K562 (cell line): ENCODE data around the gene MADD. TPM values are rescaled to one million over a fixed set of nuclear protein-coding genes. Genes with fewer than 3 reads are reported as not detected.

ENCODE experiments used
- ELF4 ChIP-seq: fragments of 450-650 bp; formaldehyde crosslinking; IDR thresholded peaks from 2 replicates; pipeline ENCODE4 v1.4.0; 2022; ENCODE audit warnings: missing genetic modification characterization
- ETV1 ChIP-seq: fragments of 450-650 bp; conservative IDR thresholded peaks from 2 replicates; pipeline ENCODE4 v1.6.1; 2016; ENCODE audit warnings: missing genetic modification characterization, control low read depth, low read depth, missing compliant biosample characterization
- FOXA1 ChIP-seq: fragments of 450-650 bp; IDR thresholded peaks from 2 replicates; pipeline ENCODE4 v1.6.1; 2016; ENCODE audit warnings: mild to moderate bottlenecking, borderline replicate concordance
- GTF2A2 ChIP-seq: IDR thresholded peaks from 2 replicates; pipeline ENCODE4 v1.6.1; 2016; ENCODE audit warnings: mild to moderate bottlenecking, missing genetic modification characterization, missing compliant biosample characterization
- HDAC1 ChIP-seq, 2 experiments: fragments of 450-650 bp; IDR thresholded peaks; 2 replicates each; pipeline ENCODE4 v1.6.1; 2016 to 2017; ENCODE audit warnings: inconsistent platforms in 1 of 2, mild to moderate bottlenecking in 1 of 2, moderate library complexity in 1 of 2
- HNRNPK ChIP-seq: fragments of 200-400 bp; formaldehyde crosslinking; IDR thresholded peaks from one replicate; pipeline ENCODE4 v1.6.1; 2018; ENCODE audit warnings: mild to moderate bottlenecking, low read depth, low read length; ENCODE audit not compliant: poor library complexity, severe bottlenecking
- IRF2 ChIP-seq: sonication (generic); formaldehyde crosslinking; IDR thresholded peaks from 2 replicates; pipeline ENCODE4 v1.8.1; 2022; ENCODE audit warnings: mild to moderate bottlenecking, missing genetic modification reagents
- JUN ChIP-seq, 2 experiments: sonication (generic) in 1 of 2; formaldehyde crosslinking in 1 of 2; IDR thresholded peaks; 2 replicates each; pipeline versions ENCODE4 v1.6.1 to v1.8.0; 2012 to 2022; ENCODE audit warnings: borderline replicate concordance in 2 of 2, mild to moderate bottlenecking in 2 of 2, improper control_type of control experiment in 1 of 2, low read depth in 1 of 2, low read length in 1 of 2, missing genetic modification reagents in 1 of 2
- KHSRP ChIP-seq: fragments of 450-650 bp; IDR thresholded peaks from 2 replicates; pipeline ENCODE4 v1.6.1; 2017
- PCBP2 ChIP-seq: fragments of 200-400 bp; formaldehyde crosslinking; IDR thresholded peaks from 2 replicates; pipeline ENCODE4 v1.6.1; 2018; ENCODE audit warnings: low read length, low read depth, mild to moderate bottlenecking, moderate library complexity; ENCODE audit not compliant: poor library complexity, severe bottlenecking
- SLC30A9 ChIP-seq: fragments of 250-450 bp; sonication (Bioruptor Pico); IDR thresholded peaks from 2 replicates; pipeline ENCODE4 v1.8.0; 2022; ENCODE audit warnings: mild to moderate bottlenecking, moderate library complexity
- SMARCC2 ChIP-seq: fragments of 450-650 bp; IDR thresholded peaks from 2 replicates; pipeline ENCODE4 v1.6.1; 2017; ENCODE audit warnings: antibody characterized with exemption, moderate library complexity, mild to moderate bottlenecking, low read depth
- TBP ChIP-seq: optimal IDR thresholded peaks from 2 replicates; pipeline ENCODE3; 2011; ENCODE audit warnings: low read depth, low read length, improper control_type of control experiment
- ZBTB1 ChIP-seq: sonication (generic); formaldehyde crosslinking; IDR thresholded peaks from 2 replicates; pipeline ENCODE4 v1.8.1; 2023; ENCODE audit warnings: missing genetic modification reagents, low read depth, mild to moderate bottlenecking, borderline replicate concordance
- ZFX ChIP-seq: sonication (generic); formaldehyde crosslinking; IDR thresholded peaks from 2 replicates; pipeline ENCODE4 v1.8.0; 2022; ENCODE audit warnings: mild to moderate bottlenecking, missing genetic modification reagents, moderate library complexity
- ZNF347 ChIP-seq: fragments of 450-650 bp; formaldehyde crosslinking; IDR thresholded peaks from 2 replicates; pipeline ENCODE4 v1.4.0; 2020; ENCODE audit warnings: low read depth, mild to moderate bottlenecking, moderate library complexity
- ZNF589 ChIP-seq: fragments of 200-800 bp; sonication (Bioruptor generic); IDR thresholded peaks from 2 replicates; pipeline ENCODE4 v1.6.1; 2016; ENCODE audit warnings: low read depth, missing genetic modification characterization, missing compliant biosample characterization
- ZNF76 ChIP-seq: fragments of 250-450 bp; sonication (Bioruptor Pico); IDR thresholded peaks from 2 replicates; pipeline ENCODE4 v1.4.0; 2020; ENCODE audit warnings: mild to moderate bottlenecking, moderate library complexity, borderline replicate concordance
- polyA plus RNA-seq, 8 experiments: library from polyadenylated mRNA; depleted of rRNA in 4 of 8; stranded (reverse) in 5 of 8; unstranded in 3 of 8; fragments of >200 nt; fragmentation: Nextera tagmentation in 2 of 8; fragmentation: Illumina TruSeq in 1 of 8; extraction: Ambion mirVana in 2 of 8; extraction: Trizol in 1 of 8; gene quantifications; 2 replicates each; pipeline versions ENCODE4 v1.2.1 to v1.2.3, GENCODE V29; 2011 to 2014; ENCODE audit warnings: inconsistent platforms in 1 of 8, missing spikeins in 1 of 8
- total RNA-seq, 7 experiments: library from RNA; depleted of rRNA in 6 of 7; stranded (reverse); fragments of >200 nt in 6 of 7; fragmentation: Illumina TruSeq in 2 of 7; extraction: Trizol in 2 of 7; gene quantifications; 2 replicates each; pipeline versions ENCODE4 v1.2.1 to v1.2.3, GENCODE V29; 2011 to 2021; ENCODE audit warnings: low replicate concordance in 1 of 7
- TF ChIP-seq, protein P1 (sequence below): fragments of 250-450 bp; sonication (Bioruptor Pico); IDR thresholded peaks from 2 replicates; pipeline ENCODE4 v1.4.0; 2020
- TF ChIP-seq, protein P2 (sequence below): sonication (generic); formaldehyde crosslinking; IDR thresholded peaks from 2 replicates; pipeline ENCODE4 v1.8.1; 2023; ENCODE audit warnings: mild to moderate bottlenecking, missing genetic modification reagents
- TF ChIP-seq, protein P3 (sequence below): sonication (generic); formaldehyde crosslinking; IDR thresholded peaks from 2 replicates; pipeline ENCODE4 v1.8.1; 2022; ENCODE audit warnings: missing genetic modification reagents
- TF ChIP-seq, protein P4 (sequence below): fragments of 450-650 bp; formaldehyde crosslinking; conservative IDR thresholded peaks from 2 replicates; pipeline ENCODE4 v1.4.0; 2022; ENCODE audit warnings: mild to moderate bottlenecking, missing genetic modification characterization
- TF ChIP-seq, protein P5 (sequence below): sonication (generic); formaldehyde crosslinking; IDR thresholded peaks from 2 replicates; pipeline ENCODE4 v1.9.0; 2022; ENCODE audit warnings: mild to moderate bottlenecking, missing genetic modification reagents

Gene MADD
- total and polyA plus RNA-seq, 9 of the 15 experiments (the other 6 are each of a cell fraction or from before 2014, with no cell fraction given) = 0.68 to 57.6 (median 33.6) TPM

DNA sequence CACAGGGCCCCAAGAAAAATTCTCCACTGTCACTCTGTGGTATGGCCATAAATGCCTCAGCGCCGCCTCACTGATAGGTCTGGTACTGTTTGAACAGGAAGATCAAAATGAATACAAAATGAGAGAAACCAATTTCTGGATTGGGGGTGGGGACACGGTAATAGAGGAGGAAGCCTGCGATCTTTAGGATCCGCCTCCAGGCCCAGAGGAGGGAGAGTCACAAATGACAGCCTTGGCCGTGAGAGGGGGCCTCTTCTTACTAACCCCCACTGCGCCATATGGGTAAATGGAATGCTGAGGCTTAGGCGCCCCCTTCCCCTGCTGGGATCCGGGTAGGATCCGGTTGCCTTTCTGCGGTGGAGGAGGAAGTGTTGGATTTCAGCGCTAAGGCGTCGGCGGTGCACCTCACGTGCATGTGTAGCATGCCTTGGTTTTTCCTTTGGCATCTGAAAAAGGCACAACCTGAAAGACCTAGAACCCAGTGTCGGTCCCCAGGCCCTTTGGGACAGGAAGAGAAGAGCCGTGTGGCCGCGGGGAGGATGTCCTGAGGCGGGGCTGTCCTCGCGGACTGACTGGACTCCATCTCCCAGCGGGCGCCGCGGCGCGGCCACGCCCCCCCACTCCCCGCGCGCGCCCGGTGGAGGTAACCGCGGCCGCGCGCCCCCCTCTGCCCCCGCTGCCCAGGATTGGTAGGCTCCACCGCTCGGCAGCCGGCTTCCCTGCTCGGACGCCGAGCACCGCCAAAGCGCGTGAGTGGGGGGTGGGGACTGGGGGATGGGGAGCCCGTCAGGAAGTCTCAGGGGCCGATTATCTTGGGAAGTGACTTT is 718 bp upstream of the MADD start (continued):
- TF ChIP-seq ZBTB1 (CRISPR knock-in tag) (no peak), ZNF589 (CRISPR knock-in tag) (0 out of 2 replicates have a peak, but pooled peaks have one; percentile 14), ZNF76 (CRISPR knock-in tag) (no peak), HNRNPK (no peak), GTF2A2 (tag) (no peak), IRF2 (CRISPR knock-in tag) (no peak), FOXA1 (no peak), SLC30A9 (CRISPR knock-in tag) (no peak), ZNF347 (CRISPR knock-in tag) (no peak), ELF4 (CRISPR knock-in tag) (no peak), ETV1 (tag) (peak; percentile 78), HDAC1 (IDR thresholded peaks at IDR 0.05) (no peak; a peak in 1 of 4 replicates), JUN (IDR thresholded peaks at IDR 0.05; ENCODE audit: borderline replicate concordance, low read depth, low read length) (peak; percentile 31; the same call in 1 of the 2 replicates), JUN (CRISPR knock-in tag; IDR thresholded peaks at IDR 0.05; ENCODE audit: borderline replicate concordance) (no peak; the same call in 1 of the 2 replicates), SMARCC2 (no peak), PCBP2 (no peak), KHSRP (no peak), ZFX (CRISPR knock-in tag) (peak; percentile 63; the same call in 1 of the 2 replicates), TBP (peak; percentile 71)
- TF ChIP-seq, protein P1, sequence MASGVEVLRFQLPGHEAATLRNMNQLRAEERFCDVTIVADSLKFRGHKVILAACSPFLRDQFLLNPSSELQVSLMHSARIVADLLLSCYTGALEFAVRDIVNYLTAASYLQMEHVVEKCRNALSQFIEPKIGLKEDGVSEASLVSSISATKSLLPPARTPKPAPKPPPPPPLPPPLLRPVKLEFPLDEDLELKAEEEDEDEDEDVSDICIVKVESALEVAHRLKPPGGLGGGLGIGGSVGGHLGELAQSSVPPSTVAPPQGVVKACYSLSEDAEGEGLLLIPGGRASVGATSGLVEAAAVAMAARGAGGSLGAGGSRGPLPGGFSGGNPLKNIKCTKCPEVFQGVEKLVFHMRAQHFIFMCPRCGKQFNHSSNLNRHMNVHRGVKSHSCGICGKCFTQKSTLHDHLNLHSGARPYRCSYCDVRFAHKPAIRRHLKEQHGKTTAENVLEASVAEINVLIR (CRISPR knock-in tag) = no peak
- TF ChIP-seq, protein P2, sequence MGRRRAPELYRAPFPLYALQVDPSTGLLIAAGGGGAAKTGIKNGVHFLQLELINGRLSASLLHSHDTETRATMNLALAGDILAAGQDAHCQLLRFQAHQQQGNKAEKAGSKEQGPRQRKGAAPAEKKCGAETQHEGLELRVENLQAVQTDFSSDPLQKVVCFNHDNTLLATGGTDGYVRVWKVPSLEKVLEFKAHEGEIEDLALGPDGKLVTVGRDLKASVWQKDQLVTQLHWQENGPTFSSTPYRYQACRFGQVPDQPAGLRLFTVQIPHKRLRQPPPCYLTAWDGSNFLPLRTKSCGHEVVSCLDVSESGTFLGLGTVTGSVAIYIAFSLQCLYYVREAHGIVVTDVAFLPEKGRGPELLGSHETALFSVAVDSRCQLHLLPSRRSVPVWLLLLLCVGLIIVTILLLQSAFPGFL (CRISPR knock-in tag) = no peak
- TF ChIP-seq, protein P3, sequence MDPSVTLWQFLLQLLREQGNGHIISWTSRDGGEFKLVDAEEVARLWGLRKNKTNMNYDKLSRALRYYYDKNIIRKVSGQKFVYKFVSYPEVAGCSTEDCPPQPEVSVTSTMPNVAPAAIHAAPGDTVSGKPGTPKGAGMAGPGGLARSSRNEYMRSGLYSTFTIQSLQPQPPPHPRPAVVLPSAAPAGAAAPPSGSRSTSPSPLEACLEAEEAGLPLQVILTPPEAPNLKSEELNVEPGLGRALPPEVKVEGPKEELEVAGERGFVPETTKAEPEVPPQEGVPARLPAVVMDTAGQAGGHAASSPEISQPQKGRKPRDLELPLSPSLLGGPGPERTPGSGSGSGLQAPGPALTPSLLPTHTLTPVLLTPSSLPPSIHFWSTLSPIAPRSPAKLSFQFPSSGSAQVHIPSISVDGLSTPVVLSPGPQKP = no peak
- TF ChIP-seq, protein P4, sequence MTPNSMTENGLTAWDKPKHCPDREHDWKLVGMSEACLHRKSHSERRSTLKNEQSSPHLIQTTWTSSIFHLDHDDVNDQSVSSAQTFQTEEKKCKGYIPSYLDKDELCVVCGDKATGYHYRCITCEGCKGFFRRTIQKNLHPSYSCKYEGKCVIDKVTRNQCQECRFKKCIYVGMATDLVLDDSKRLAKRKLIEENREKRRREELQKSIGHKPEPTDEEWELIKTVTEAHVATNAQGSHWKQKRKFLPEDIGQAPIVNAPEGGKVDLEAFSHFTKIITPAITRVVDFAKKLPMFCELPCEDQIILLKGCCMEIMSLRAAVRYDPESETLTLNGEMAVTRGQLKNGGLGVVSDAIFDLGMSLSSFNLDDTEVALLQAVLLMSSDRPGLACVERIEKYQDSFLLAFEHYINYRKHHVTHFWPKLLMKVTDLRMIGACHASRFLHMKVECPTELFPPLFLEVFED = no peak
- TF ChIP-seq, protein P5, sequence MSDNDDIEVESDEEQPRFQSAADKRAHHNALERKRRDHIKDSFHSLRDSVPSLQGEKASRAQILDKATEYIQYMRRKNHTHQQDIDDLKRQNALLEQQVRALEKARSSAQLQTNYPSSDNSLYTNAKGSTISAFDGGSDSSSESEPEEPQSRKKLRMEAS (CRISPR knock-in tag) = peak; percentile 78
